ENCODE results near the gene ZNF718.

DNA sequence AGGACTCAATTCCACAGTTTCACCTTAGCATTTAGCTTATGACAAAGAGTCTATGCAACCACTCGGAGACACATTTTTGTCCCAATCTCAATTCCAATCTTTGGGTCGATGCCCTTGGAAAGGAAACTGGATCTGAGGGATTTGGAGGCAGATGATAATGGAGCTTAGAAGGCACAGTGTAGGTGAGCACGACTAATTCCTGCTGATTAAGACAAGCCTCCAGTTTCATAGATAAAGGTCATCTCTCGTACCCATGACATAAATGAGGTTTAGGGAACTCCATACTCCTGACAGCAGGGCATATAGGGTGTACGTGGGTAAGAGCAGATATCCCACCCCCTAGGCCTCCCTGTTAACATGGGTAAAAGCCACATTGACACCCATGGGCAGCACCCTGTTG is 24.4 kb upstream of the ZNF718 start:
- TF ChIP-seq CREB1 (IDR thresholded peaks at IDR 0.05; ENCODE audit: low read depth), result no peak
- TF ChIP-seq, protein P1, sequence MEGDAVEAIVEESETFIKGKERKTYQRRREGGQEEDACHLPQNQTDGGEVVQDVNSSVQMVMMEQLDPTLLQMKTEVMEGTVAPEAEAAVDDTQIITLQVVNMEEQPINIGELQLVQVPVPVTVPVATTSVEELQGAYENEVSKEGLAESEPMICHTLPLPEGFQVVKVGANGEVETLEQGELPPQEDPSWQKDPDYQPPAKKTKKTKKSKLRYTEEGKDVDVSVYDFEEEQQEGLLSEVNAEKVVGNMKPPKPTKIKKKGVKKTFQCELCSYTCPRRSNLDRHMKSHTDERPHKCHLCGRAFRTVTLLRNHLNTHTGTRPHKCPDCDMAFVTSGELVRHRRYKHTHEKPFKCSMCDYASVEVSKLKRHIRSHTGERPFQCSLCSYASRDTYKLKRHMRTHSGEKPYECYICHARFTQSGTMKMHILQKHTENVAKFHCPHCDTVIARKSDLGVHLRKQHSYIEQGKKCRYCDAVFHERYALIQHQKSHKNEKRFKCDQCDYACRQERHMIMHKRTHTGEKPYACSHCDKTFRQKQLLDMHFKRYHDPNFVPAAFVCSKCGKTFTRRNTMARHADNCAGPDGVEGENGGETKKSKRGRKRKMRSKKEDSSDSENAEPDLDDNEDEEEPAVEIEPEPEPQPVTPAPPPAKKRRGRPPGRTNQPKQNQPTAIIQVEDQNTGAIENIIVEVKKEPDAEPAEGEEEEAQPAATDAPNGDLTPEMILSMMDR (IDR thresholded peaks at IDR 0.05 in 2 of 3, conservative IDR thresholded peaks at IDR 0.05 in 1 of 3; ENCODE audit: control insufficient read depth in 2 of 3, extremely low read depth in 1 of 3, insufficient read depth in 1 of 3, low read depth in 3 of 3, low read length in 3 of 3), result no peak
- TF ChIP-seq YY1 (IDR thresholded peaks at IDR 0.05; ENCODE audit: low read depth, low read length), result no peak
- TF ChIP-seq JUND (IDR thresholded peaks at IDR 0.05; ENCODE audit: low read depth, low read length), result no peak
- no peak for TF ChIP-seq EP300 (IDR thresholded peaks at IDR 0.05; ENCODE audit: borderline replicate concordance in 1 of 2, control insufficient read depth in 1 of 2, low read depth in 2 of 2, low read length in 2 of 2)

Data from GM12878 (cell line).